H1 (cell line): Measurements from ENCODE around the gene ATXN7. TPM values are rescaled to one million over a fixed set of nuclear protein-coding genes. Genes with fewer than 3 reads are reported as not detected.

Experiments used
- BACH1 ChIP-seq: IDR thresholded peaks from 2 replicates; pipeline ENCODE4 v1.6.1; 2012; ENCODE audit warnings: low read length, improper control_type of control experiment
- CBX5 ChIP-seq: fragments of 300-800, 300-1000 bp; sonication (generic); IDR thresholded peaks from 2 replicates; pipeline ENCODE4 v1.7.1; 2016; ENCODE audit warnings: antibody characterized with exemption, low read length, low read depth
- E2F6 ChIP-seq: IDR thresholded peaks from 2 replicates; pipeline ENCODE4 v1.6.1; 2012; ENCODE audit warnings: inconsistent platforms
- RFX5 ChIP-seq: IDR thresholded peaks from 2 replicates; pipeline ENCODE4 v1.6.1; 2011; ENCODE audit warnings: low read depth, low read length, improper control_type of control experiment, borderline replicate concordance
- polyA plus RNA-seq, 7 experiments: library from polyadenylated mRNA; depleted of rRNA in 3 of 7; stranded (reverse) in 5 of 7; unstranded in 2 of 7; fragments of >200 nt in 5 of 7; fragments of 200-250 nt in 2 of 7; gene quantifications; 1 replicate in 5 of 7; 2 replicates in 1 of 7; 4 replicates in 1 of 7; pipeline versions ENCODE4 v1.2.1 to v1.2.3, GENCODE V29; 2011 to 2013; ENCODE audit warnings: missing spikeins in 2 of 7, mixed read lengths in 2 of 7
- total RNA-seq: library from RNA; stranded (reverse); fragmentation: NEBNext Ultra II Directional; extraction: Animal tissue kit (Norgen Biotek cat#: 25700); gene quantifications from 2 replicates; pipeline ENCODE4 v1.2.1, GENCODE V29; 2021

Gene ATXN7
- total and polyA plus RNA-seq, 2 of the 8 experiments (the other 6 are each of a cell fraction or from before 2014, with no cell fraction given) = 15.5 to 16.8 TPM

DNA sequence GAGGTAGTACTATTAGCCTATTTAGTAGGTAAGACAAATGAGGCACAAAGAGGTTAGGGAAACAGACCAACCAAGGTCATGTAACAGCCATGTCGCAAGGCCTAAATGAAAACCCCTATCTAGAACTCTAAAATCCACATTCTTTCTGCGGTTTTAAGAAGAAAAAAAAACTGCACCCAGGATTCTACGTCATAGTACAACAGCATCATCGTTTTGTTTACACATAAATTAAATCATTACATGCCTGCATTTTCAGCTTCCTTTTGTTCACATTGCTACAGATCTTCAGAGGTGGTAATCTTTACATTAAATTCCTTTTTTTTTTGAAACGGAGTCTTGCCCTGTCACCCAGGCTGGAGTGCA is 160.2 kb downstream of the ATXN7 start (continued):
- TF ChIP-seq E2F6 (no peak), CBX5 (no peak), BACH1 (no peak), RFX5 (no peak)
